Upper lobe of left lung (tissue), 6 donors: Measurements from ENCODE around the gene DMAC2. TPM values are rescaled to one million over a fixed set of nuclear protein-coding genes. Genes with fewer than 3 reads are reported as not detected.
A peak's percentile ranks its signal among the peaks of the same experiment; 100 is the strongest.
"Not testable (repeated sequence)": the region's sequence is repeated elsewhere in the genome, so short reads cannot be mapped to it uniquely, and the experiment has no call there.

ENCODE experiments used
- ATAC-seq, 2 donors: fragments of 200-7000 bp; cut with Tn5 transposase; one replicate each; pipeline ENCODE4 v1.9.1; 2022; ENCODE audit warnings: mild to moderate bottlenecking in 2 of 2, moderate library complexity in 2 of 2; ENCODE audit not compliant: low FRiP score in 2 of 2
- DNase-seq, 2 donors: peaks; one replicate each; pipeline ENCODE4 v3.0.0-alpha.2; 2019 to 2020
- H3K27ac ChIP-seq, 4 donors: fragments of 200-600 bp; sonication (generic); one replicate each; pipeline ENCODE4 v1.5.1; 2016 to 2019
- H3K27me3 ChIP-seq, 4 donors: fragments of 200-600 bp; sonication (generic); one replicate each; pipeline ENCODE4 v1.5.1; 2017 to 2019
- H3K36me3 ChIP-seq, 4 donors: fragments of 200-600 bp; sonication (generic); one replicate each; pipeline ENCODE4 v1.5.1; 2016 to 2019
- H3K4me1 ChIP-seq, 4 donors: fragments of 200-600 bp; sonication (generic); one replicate each; pipeline ENCODE4 v1.5.1; 2018 to 2019
- H3K4me3 ChIP-seq, 4 donors: fragments of 200-600 bp; sonication (generic); one replicate each; pipeline ENCODE4 v1.5.1; 2017 to 2019; ENCODE audit warnings: mild to moderate bottlenecking in 2 of 4, moderate library complexity in 1 of 4
- H3K9me3 ChIP-seq, 4 donors: fragments of 200-600 bp; sonication (generic); one replicate each; pipeline ENCODE4 v1.5.1; 2018 to 2019
- CTCF ChIP-seq, 6 experiments: fragments of 450-650 bp in 4 of 6; fragments of 200-600 bp in 2 of 6; sonication (generic) in 2 of 6; IDR thresholded peaks; one replicate each; pipeline ENCODE4 v1.5.1; 2016 to 2019; ENCODE audit warnings: antibody characterized with exemption in 6 of 6
- EP300 ChIP-seq, 4 donors: sonication (generic); formaldehyde crosslinking; IDR thresholded peaks; one replicate each; pipeline ENCODE4 v1.5.1; 2017; ENCODE audit warnings: antibody characterized with exemption in 4 of 4, control low read depth in 2 of 4
- POLR2A ChIP-seq, 4 donors: fragments of 450-650 bp; IDR thresholded peaks; one replicate each; pipeline ENCODE4 v1.5.1; 2016 to 2017; ENCODE audit warnings: antibody characterized with exemption in 4 of 4, mild to moderate bottlenecking in 2 of 4
- POLR2AphosphoS5 ChIP-seq, 2 donors: sonication (generic); formaldehyde crosslinking; IDR thresholded peaks; one replicate each; pipeline ENCODE4 v1.5.1; 2017; ENCODE audit warnings: antibody characterized with exemption in 2 of 2
- WGBS, 2 donors: methylation state at CpG; one replicate each; pipeline ENCODE4 v1.1.5; 2017 to 2018; 5-methylcytosine and 5-hydroxymethylcytosine counted together
- total RNA-seq, 6 donors: library from RNA; depleted of rRNA in 4 of 6; stranded (reverse); fragments of >200 nt in 4 of 6; gene quantifications; one replicate each; pipeline versions ENCODE4 v1.1.0 to v1.2.1, GENCODE V29; 2016 to 2021
- donor health status: DM: no; HTN: no; CAD: no; lungs with moderate emphysema.
- donor health status: DM: no; HTN: yes; CAD: no; lungs with severe emphysema.

The DMAC2 gene
- 10 to 100 TPM; 28.9 to 63.1 (median 38.3) TPM for total RNA-seq

- Histone ChIP-seq H3K27me3 (no peaks in the 10 kb centered on the region), H3K4me1 (peaks cover 4 to 27% (median 12%) of the 10 kb centered on the region in 4 donors), H3K9me3 (no peaks in the 10 kb centered on the region), H3K36me3 (peaks cover 5 to 21% (median 13%) of the 10 kb centered on the region in 4 donors), H3K4me3 (peak within 1 kb of the TSS; percentile 56 to 77 (median 67)), H3K27ac (peak within 1 kb of the TSS; percentile 88 to 94 (median 89))
- 1 to 4% methylated on average over 16 to 40 of the region's 40 CpGs for WGBS, 2 donors
- no peak for TF ChIP-seq EP300 (IDR thresholded peaks at IDR 0.05)
- peak; percentile 82 to 89 for TF ChIP-seq POLR2AphosphoS5 (IDR thresholded peaks at IDR 0.05)
- TF ChIP-seq POLR2A (IDR thresholded peaks at IDR 0.05) = peak in 3 of 4 donors; percentile 50 to 75 (median 51)
- TF ChIP-seq CTCF (IDR thresholded peaks at IDR 0.05) = peak; percentile 17 to 71 (median 50)
- DNase-seq (peak; percentile 86 to 99), ATAC-seq (peak; percentile 97 to 98)
These were observed at the start of gene DMAC2 for GRCh38 chr19:41439441-41440222. DMAC2 (minus strand) TSS chr19:41439912; CDS start chr19:41439899, 13 bp downstream.

- not testable (repeated sequence) for H3K9me3 ChIP-seq, H3K27me3 ChIP-seq, H3K36me3 ChIP-seq, DNase-seq, H3K4me1 ChIP-seq, H3K27ac ChIP-seq, ATAC-seq, H3K4me3 ChIP-seq
- 76 to 96% methylated on average over 3 to 4 of the region's 4 CpGs for WGBS, 2 donors
These were observed 47.2 kb upstream of the DMAC2 start for GRCh38 chr19:41486953-41487352.

- no peak for ATAC-seq
- no peak overlapping the region for H3K27ac ChIP-seq
- no peak overlapping the region for H3K4me3 ChIP-seq
- TF ChIP-seq CTCF (IDR thresholded peaks at IDR 0.05) (no peak), EP300 (IDR thresholded peaks at IDR 0.05) (no peak), POLR2A (IDR thresholded peaks at IDR 0.05) (no peak), POLR2AphosphoS5 (IDR thresholded peaks at IDR 0.05) (no peak)
- DNase-seq = no peak
- 89 to 90% methylated on average over 4 of the region's 4 CpGs for WGBS, 2 donors
- H3K36me3 ChIP-seq = peaks cover 0 to 4% (median 0%) of the 10 kb centered on the region in 4 donors
- H3K9me3 ChIP-seq = no peaks in the 10 kb centered on the region
- H3K4me1 ChIP-seq = peaks cover 0 to 10% (median 0%) of the 10 kb centered on the region in 4 donors
- no peaks in the 10 kb centered on the region for H3K27me3 ChIP-seq
These were observed 45.1 kb upstream of the DMAC2 start for GRCh38 chr19:41484822-41485221.

GRCh38 chr19:41480336-41480735 lies 40.6 kb upstream of the DMAC2 start:
- no peak for ATAC-seq
- Histone ChIP-seq H3K9me3 (no peaks in the 10 kb centered on the region), H3K4me3 (peak overlapping the region in 1 of 4 donors; percentile 3), H3K27me3 (no peaks in the 10 kb centered on the region), H3K27ac (peak overlapping the region; percentile 68 to 83 (median 76)), H3K36me3 (no peaks in the 10 kb centered on the region), H3K4me1 (peaks cover 0 to 10% (median 2%) of the 10 kb centered on the region in 4 donors)
- TF ChIP-seq POLR2AphosphoS5 (IDR thresholded peaks at IDR 0.05) = no peak
- TF ChIP-seq CTCF (IDR thresholded peaks at IDR 0.05) = no peak
- no peak for TF ChIP-seq EP300 (IDR thresholded peaks at IDR 0.05)
- TF ChIP-seq POLR2A (IDR thresholded peaks at IDR 0.05) = no peak
- no peak for DNase-seq
- WGBS, 2 donors = 48 to 67% methylated on average over 12 of the region's 12 CpGs

- ATAC-seq = peak; percentile 51 to 75
- Histone ChIP-seq H3K4me3 (peak overlapping the region in 1 of 4 donors; percentile 9), H3K36me3 (no peaks in the 10 kb centered on the region), H3K9me3 (no peaks in the 10 kb centered on the region), H3K27me3 (no peaks in the 10 kb centered on the region), H3K4me1 (peaks cover 0 to 10% (median 2%) of the 10 kb centered on the region in 4 donors), H3K27ac (peak overlapping the region; percentile 68 to 83 (median 76))
- TF ChIP-seq POLR2AphosphoS5 (IDR thresholded peaks at IDR 0.05) (peak; percentile 40 to 69), EP300 (IDR thresholded peaks at IDR 0.05) (peak in 1 of 4 donors; percentile 3), CTCF (IDR thresholded peaks at IDR 0.05) (no peak), POLR2A (IDR thresholded peaks at IDR 0.05) (no peak)
- DNase-seq = peak in 1 of 2 donors; percentile 48
- WGBS, 2 donors = 51 to 63% methylated on average over 8 of the region's 8 CpGs
These were observed 40.1 kb upstream of the DMAC2 start for GRCh38 chr19:41479757-41480191.
